Uterus (tissue), 2 donors: ENCODE data around the gene FBXO47.

Experiments used
- CTCF ChIP-seq, 4 experiments: fragments of 200-600 bp in 2 of 4; fragments of 450-650 bp in 2 of 4; sonication (generic) in 2 of 4; IDR thresholded peaks; one replicate each; pipeline ENCODE4 v1.5.1; 2016 to 2019; ENCODE audit warnings: antibody characterized with exemption in 4 of 4, mild to moderate bottlenecking in 2 of 4, moderate library complexity in 1 of 4
- POLR2A ChIP-seq, 2 donors: fragments of 450-650 bp; IDR thresholded peaks; one replicate each; pipeline ENCODE4 v1.6.1; 2016; ENCODE audit warnings: antibody characterized with exemption in 2 of 2, mild to moderate bottlenecking in 1 of 2, moderate library complexity in 1 of 2

GRCh38 chr17:38903404-38903803 is 63.8 kb downstream of the FBXO47 start:
- TF ChIP-seq CTCF (IDR thresholded peaks at IDR 0.05) (no peak), POLR2A (IDR thresholded peaks at IDR 0.05) (no peak)
